ENCODE measurements around the gene GID8. TPM values are rescaled to one million over a fixed set of nuclear protein-coding genes. Genes with fewer than 3 reads are reported as not detected.

Gene GID8
- polyA plus RNA-seq, 2 of the 4 experiments (the other 2 are of a cell fraction): 19.2 to 24.5 TPM

DNA sequence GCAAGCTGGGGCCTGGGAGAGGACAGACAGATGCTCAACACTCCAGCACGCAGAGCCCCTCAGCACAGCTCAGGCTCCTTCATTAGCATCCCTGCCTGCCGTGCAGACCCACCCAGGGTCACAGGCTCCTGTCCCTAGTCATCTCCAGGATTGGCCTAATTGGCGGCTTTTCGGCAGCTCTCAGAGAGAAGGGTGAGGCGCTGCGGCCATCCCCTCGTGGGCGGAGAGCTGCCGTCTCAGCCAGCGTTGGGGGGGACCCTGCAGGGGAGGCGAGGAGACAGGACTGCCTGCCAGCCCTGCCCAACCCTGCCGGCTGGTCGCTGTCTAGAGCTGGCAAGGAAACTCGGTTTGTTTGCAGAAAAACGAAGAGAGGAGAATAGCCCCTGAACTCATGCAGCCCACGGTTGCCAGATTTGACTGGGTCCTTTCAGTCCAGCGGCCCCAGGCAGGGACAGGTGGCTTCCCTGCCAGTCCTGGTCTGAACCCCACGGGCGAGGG, 42.0 kb downstream of the GID8 start (continued):
- TF ChIP-seq, protein P1, sequence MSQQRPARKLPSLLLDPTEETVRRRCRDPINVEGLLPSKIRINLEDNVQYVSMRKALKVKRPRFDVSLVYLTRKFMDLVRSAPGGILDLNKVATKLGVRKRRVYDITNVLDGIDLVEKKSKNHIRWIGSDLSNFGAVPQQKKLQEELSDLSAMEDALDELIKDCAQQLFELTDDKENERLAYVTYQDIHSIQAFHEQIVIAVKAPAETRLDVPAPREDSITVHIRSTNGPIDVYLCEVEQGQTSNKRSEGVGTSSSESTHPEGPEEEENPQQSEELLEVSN (IDR thresholded peaks at IDR 0.05; ENCODE audit: borderline replicate concordance, low read depth): no peak
- TF ChIP-seq ZNF302 (CRISPR knock-in tag; IDR thresholded peaks at IDR 0.05): no peak
- TF ChIP-seq CBX8 (IDR thresholded peaks at IDR 0.05): no peak
- TF ChIP-seq, protein P2, sequence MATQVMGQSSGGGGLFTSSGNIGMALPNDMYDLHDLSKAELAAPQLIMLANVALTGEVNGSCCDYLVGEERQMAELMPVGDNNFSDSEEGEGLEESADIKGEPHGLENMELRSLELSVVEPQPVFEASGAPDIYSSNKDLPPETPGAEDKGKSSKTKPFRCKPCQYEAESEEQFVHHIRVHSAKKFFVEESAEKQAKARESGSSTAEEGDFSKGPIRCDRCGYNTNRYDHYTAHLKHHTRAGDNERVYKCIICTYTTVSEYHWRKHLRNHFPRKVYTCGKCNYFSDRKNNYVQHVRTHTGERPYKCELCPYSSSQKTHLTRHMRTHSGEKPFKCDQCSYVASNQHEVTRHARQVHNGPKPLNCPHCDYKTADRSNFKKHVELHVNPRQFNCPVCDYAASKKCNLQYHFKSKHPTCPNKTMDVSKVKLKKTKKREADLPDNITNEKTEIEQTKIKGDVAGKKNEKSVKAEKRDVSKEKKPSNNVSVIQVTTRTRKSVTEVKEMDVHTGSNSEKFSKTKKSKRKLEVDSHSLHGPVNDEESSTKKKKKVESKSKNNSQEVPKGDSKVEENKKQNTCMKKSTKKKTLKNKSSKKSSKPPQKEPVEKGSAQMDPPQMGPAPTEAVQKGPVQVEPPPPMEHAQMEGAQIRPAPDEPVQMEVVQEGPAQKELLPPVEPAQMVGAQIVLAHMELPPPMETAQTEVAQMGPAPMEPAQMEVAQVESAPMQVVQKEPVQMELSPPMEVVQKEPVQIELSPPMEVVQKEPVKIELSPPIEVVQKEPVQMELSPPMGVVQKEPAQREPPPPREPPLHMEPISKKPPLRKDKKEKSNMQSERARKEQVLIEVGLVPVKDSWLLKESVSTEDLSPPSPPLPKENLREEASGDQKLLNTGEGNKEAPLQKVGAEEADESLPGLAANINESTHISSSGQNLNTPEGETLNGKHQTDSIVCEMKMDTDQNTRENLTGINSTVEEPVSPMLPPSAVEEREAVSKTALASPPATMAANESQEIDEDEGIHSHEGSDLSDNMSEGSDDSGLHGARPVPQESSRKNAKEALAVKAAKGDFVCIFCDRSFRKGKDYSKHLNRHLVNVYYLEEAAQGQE (IDR thresholded peaks at IDR 0.05): no peak
- TF ChIP-seq RAD21 (conservative IDR thresholded peaks at IDR 0.05 in 1 of 2, IDR thresholded peaks at IDR 0.05 in 1 of 2): no peak
- no peak for TF ChIP-seq HDAC2 (IDR thresholded peaks at IDR 0.05)

DNA sequence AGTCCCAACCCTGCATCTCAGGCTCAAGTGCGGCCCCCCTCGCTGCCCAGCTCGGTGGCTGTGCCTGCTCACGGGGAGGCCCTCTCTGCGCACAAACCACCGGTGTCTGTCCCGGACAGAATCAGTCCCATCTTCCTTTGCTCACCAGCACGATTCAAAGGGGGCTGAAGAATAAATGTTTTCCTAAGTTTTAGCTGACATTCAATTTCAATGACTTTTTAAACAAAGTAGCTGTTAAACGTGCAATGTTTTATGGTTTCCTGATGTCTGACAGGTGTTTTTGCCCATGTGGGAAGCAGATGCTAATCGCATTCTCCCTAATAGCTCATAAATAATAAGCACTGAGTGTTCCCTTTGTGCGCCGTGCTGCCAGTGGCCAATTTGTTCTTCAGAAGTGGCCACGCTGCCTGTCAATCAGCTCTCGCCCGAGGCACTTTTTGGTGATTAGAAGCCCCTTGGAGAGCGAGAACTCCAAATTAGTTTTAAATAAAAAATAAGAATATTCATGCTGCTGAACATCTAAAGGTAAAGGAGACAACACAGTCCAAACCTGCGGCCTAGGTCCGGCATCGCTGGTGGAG, 42.5 kb downstream of the GID8 start:
- no peak for TF ChIP-seq NPAS2 (CRISPR knock-in tag; IDR thresholded peaks at IDR 0.05; ENCODE audit: borderline replicate concordance)
- no peak for TF ChIP-seq MAFK (IDR thresholded peaks at IDR 0.05; ENCODE audit: partially characterized antibody)
- TF ChIP-seq POLR2A (IDR thresholded peaks at IDR 0.05; ENCODE audit: low read length): no peak
- TF ChIP-seq EHF (CRISPR knock-in tag; IDR thresholded peaks at IDR 0.05): no peak
- TF ChIP-seq MYC (IDR thresholded peaks at IDR 0.05; ENCODE audit: borderline replicate concordance, low read length): no peak
- TF ChIP-seq ZNF302 (CRISPR knock-in tag; IDR thresholded peaks at IDR 0.05): no peak
- TF ChIP-seq HDAC2 (IDR thresholded peaks at IDR 0.05): no peak
- TF ChIP-seq EP300 (IDR thresholded peaks at IDR 0.05): no peak
- TF ChIP-seq SMC3 (IDR thresholded peaks at IDR 0.05): no peak
- no peak for TF ChIP-seq ESRRA (IDR thresholded peaks at IDR 0.05; ENCODE audit: borderline replicate concordance, low read length)
- TF ChIP-seq PHF8 (IDR thresholded peaks at IDR 0.05; ENCODE audit: borderline replicate concordance, low read depth): no peak
- no peak for TF ChIP-seq RARB (CRISPR knock-in tag; IDR thresholded peaks at IDR 0.05)
- no peak for TF ChIP-seq SREBF2 (IDR thresholded peaks at IDR 0.05)
- TF ChIP-seq HOXB13 (CRISPR knock-in tag; IDR thresholded peaks at IDR 0.05; ENCODE audit: low read depth): no peak
- TF ChIP-seq MAZ (IDR thresholded peaks at IDR 0.05; ENCODE audit: borderline replicate concordance, low read depth, low read length): no peak
- no peak for TF ChIP-seq GATA3 (IDR thresholded peaks at IDR 0.05; ENCODE audit: borderline replicate concordance)
- TF ChIP-seq RFX5 (IDR thresholded peaks at IDR 0.05): no peak
- no peak for TF ChIP-seq RCOR1 (IDR thresholded peaks at IDR 0.05; ENCODE audit: low read depth, low read length)
- TF ChIP-seq, protein P1 (IDR thresholded peaks at IDR 0.05; ENCODE audit: borderline replicate concordance, low read depth): no peak
- TF ChIP-seq ZC3H11A (IDR thresholded peaks at IDR 0.05): no peak
- 83% methylated on average over 19 of the region's 19 CpGs for WGBS (ENCODE audit: missing lambda C conversion rate)
- DNase-seq (ENCODE audit: low read depth in 1 of 2, low spot score in 1 of 2) (no peak), FAIRE-seq (no peak), ATAC-seq (no peak)
- CTCF ChIA-PET: interaction anchor here (0.9 to 2.3 kb wide), 4 partner anchors 8 to 123 kb away, joined by 3 to 15 read pairs (median 3); no protein-coding TSS in a partner anchor
- POLR2A ChIA-PET: no interaction called here
- Histone ChIP-seq H3K4me2 (no peak overlapping the region), H3K27ac (no peak overlapping the region), H3K9me3 (no peaks in the 10 kb centered on the region), H3K4me1 (no peaks in the 10 kb centered on the region), H3K4me3 (no peak overlapping the region)

All from A549 (cell line).